PC-9 (cell line): ENCODE data around the gene COL25A1.

Experiments used
- EZH2 ChIP-seq: fragments of 200-600 bp; sonication (generic); IDR thresholded peaks from 2 replicates; pipeline ENCODE4 v1.8.0; 2017; ENCODE audit warnings: antibody characterized with exemption, low read depth
- TF ChIP-seq, protein P1 (sequence below): fragments of 200-600 bp; sonication (generic); conservative IDR thresholded peaks from 2 replicates; pipeline ENCODE4 v1.6.1; 2017; ENCODE audit warnings: mixed run types, antibody characterized with exemption, mild to moderate bottlenecking, moderate library complexity

DNA sequence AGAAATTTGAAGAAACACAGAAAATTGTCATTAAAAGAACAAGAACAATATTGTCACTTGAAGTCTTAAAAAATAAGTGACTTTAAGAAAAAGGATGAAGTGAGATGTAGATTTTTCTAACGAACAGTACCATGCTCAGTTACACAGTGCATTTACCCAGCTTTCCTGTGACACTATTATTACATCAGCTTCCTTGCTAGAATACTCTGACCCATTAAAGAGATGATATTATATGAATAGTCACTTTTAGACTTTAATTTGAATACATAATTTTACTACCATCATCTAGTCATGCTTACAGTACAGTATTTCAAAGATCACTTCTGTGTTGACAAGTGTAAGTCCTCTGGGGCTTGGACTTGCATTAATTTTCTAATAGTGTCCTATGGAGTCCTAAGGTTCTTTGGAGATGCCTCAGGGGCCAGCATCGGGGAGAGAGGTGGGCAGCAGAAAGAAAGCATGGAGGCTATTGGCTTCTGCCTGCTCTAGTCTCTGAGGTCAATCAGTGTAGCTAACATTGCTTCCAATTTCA, 10.7 kb downstream of the COL25A1 start:
- TF ChIP-seq, protein P1, sequence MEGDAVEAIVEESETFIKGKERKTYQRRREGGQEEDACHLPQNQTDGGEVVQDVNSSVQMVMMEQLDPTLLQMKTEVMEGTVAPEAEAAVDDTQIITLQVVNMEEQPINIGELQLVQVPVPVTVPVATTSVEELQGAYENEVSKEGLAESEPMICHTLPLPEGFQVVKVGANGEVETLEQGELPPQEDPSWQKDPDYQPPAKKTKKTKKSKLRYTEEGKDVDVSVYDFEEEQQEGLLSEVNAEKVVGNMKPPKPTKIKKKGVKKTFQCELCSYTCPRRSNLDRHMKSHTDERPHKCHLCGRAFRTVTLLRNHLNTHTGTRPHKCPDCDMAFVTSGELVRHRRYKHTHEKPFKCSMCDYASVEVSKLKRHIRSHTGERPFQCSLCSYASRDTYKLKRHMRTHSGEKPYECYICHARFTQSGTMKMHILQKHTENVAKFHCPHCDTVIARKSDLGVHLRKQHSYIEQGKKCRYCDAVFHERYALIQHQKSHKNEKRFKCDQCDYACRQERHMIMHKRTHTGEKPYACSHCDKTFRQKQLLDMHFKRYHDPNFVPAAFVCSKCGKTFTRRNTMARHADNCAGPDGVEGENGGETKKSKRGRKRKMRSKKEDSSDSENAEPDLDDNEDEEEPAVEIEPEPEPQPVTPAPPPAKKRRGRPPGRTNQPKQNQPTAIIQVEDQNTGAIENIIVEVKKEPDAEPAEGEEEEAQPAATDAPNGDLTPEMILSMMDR, result no peak
- TF ChIP-seq EZH2, result no peak
